Stimulated activated CD8-positive, alpha-beta memory T cell treated with anti-CD3 and anti-CD28 coated beads, Interleukin-4, amount 100 ng/mL, for 48 hours (primary cell): ENCODE results near the gene NUDC.

Experiments
- DNase-seq: peaks from one replicate; pipeline ENCODE4 v3.0.0-alpha.2; 2020

Gene NUDC

GRCh38 chr1:26993237-26994019 lies 71.9 kb downstream of the NUDC start, which contains the start of gene TRNP1:
TSS of gene TRNP1 (plus strand) at chr1:26993692. CDS start at chr1:26993787, 95 bp downstream.
- peak; percentile 79 for DNase-seq

- no peak for DNase-seq
Measured at GRCh38 chr1:26994020-26994786, 72.7 kb downstream of the NUDC start.

GRCh38 chr1:26994787-26995517 lies 73.4 kb downstream of the NUDC start:
- DNase-seq = no peak

- DNase-seq = no peak
Measured at GRCh38 chr1:26996024-26996423, 74.5 kb downstream of the NUDC start.
